Choroid plexus epithelial cell (primary cell): Measurements from ENCODE around the gene NLGN1.

Experiments
- DNase-seq: peaks from one replicate; pipeline ENCODE4 v3.0.0-alpha.2; 2010; ENCODE audit warnings: low read depth
- H3K4me3 ChIP-seq: 2 replicates; pipeline ENCODE4 v1.5.1; 2011; ENCODE audit warnings: low read depth, mild to moderate bottlenecking, control low read depth, low read length, moderate library complexity
- CTCF ChIP-seq: conservative IDR thresholded peaks from 2 replicates; pipeline ENCODE4 v1.5.1; 2011; ENCODE audit warnings: low read depth, mild to moderate bottlenecking, control low read depth, inconsistent platforms, low read length, moderate library complexity

The NLGN1 gene

GRCh38 chr3:173755161-173755560 is 357.6 kb downstream of the NLGN1 start:
- no peak overlapping the region for H3K4me3 ChIP-seq
- TF ChIP-seq CTCF = no peak
- DNase-seq = no peak

- TF ChIP-seq CTCF = no peak
- H3K4me3 ChIP-seq = no peak overlapping the region
- no peak for DNase-seq
Measured at GRCh38 chr3:173761161-173761560, 363.6 kb downstream of the NLGN1 start.

GRCh38 chr3:173762501-173762900 is 365.0 kb downstream of the NLGN1 start:
- DNase-seq = no peak
- TF ChIP-seq CTCF = no peak
- H3K4me3 ChIP-seq = no peak overlapping the region

- H3K4me3 ChIP-seq = no peak overlapping the region
- TF ChIP-seq CTCF = no peak
- no peak for DNase-seq
Measured at GRCh38 chr3:173770011-173770410, 372.5 kb downstream of the NLGN1 start.

- no peak for DNase-seq
- H3K4me3 ChIP-seq = no peak overlapping the region
Measured at GRCh38 chr3:173770796-173771573, 373.4 kb downstream of the NLGN1 start.

GRCh38 chr3:173773800-173774199 is 376.3 kb downstream of the NLGN1 start:
- TF ChIP-seq CTCF = no peak
- H3K4me3 ChIP-seq = no peak overlapping the region
- no peak for DNase-seq

More at GRCh38 chr3:173770796-173771573, 373.4 kb downstream of the NLGN1 start:
- TF ChIP-seq CTCF = no peak

GRCh38 chr3:173774294-173774693 is 376.8 kb downstream of the NLGN1 start:
- no peak for TF ChIP-seq CTCF
- H3K4me3 ChIP-seq = no peak overlapping the region
- no peak for DNase-seq
